ENCODE data around the gene ACIN1. TPM values are rescaled to one million over a fixed set of nuclear protein-coding genes. Genes with fewer than 3 reads are reported as not detected.

ACIN1 gene
- total and polyA plus RNA-seq, 9 of the 15 experiments (the other 6 are each of a cell fraction or from before 2014, with no cell fraction given) = 5.0 to 196 (median 129) TPM

- TF ChIP-seq CEBPZ (IDR thresholded peaks at IDR 0.05; ENCODE audit: borderline replicate concordance, low read depth, low read length) (no peak), ASH1L (IDR thresholded peaks at IDR 0.05; ENCODE audit: borderline replicate concordance, low read depth, partially characterized antibody) (no peak)
These were observed 61.6 kb downstream of the ACIN1 start (continued) for GRCh38 chr14:23033251-23033727.

- peaks cover 9 to 14% of the 10 kb centered on the region in 2 experiments; a peak in 4 of 5 replicates for H3K4me1 ChIP-seq (replicated peaks in 1 of 2; ENCODE audit: control insufficient read depth in 2 of 2, insufficient read depth in 2 of 2, low read length in 2 of 2)
- no peak overlapping the region for H3K9ac ChIP-seq (ENCODE audit: insufficient read depth in 1 of 2, low read depth in 2 of 2, low read length in 2 of 2)
- H3K27me3 ChIP-seq (ENCODE audit: control insufficient read depth in 2 of 2, insufficient read depth in 2 of 2, low read length in 2 of 2) = no peaks in the 10 kb centered on the region
- 97% methylated on average over 4 of the region's 4 CpGs for WGBS (ENCODE audit: insufficient coverage, low coverage, missing lambda C conversion rate)
- H2AFZ ChIP-seq (ENCODE audit: low read depth, low read length) = no peak overlapping the region
- no peaks in the 10 kb centered on the region for H3K9me3 ChIP-seq (replicated peaks; ENCODE audit: control insufficient read depth, insufficient read depth, low read depth, low read length)
- no peak overlapping the region for H3K4me3 ChIP-seq
- H3K9me1 ChIP-seq (ENCODE audit: control insufficient read depth, insufficient read depth, low read length) = no peaks in the 10 kb centered on the region
- peaks cover 51% of the 10 kb centered on the region for H3K79me2 ChIP-seq (ENCODE audit: control insufficient read depth, insufficient read depth, low read length)
- peaks cover 63% of the 10 kb centered on the region for H3K36me3 ChIP-seq (ENCODE audit: control insufficient read depth, insufficient read depth, low read length)
- intact Hi-C loops (cut with micrococcal nuclease) (no loop called here), in situ Hi-C loops (cut with MboI) (no loop called here)
- no peak for TF ChIP-seq TBP (optimal IDR thresholded peaks at IDR 0.05; ENCODE audit: low read depth, low read length)
- TF ChIP-seq ZNF165 (CRISPR knock-in tag; IDR thresholded peaks at IDR 0.05; ENCODE audit: borderline replicate concordance) = no peak
- TF ChIP-seq FOXA3 (CRISPR knock-in tag; conservative IDR thresholded peaks at IDR 0.05 in 1 of 2, IDR thresholded peaks at IDR 0.05 in 1 of 2) = no peak
- TF ChIP-seq TCF7 (IDR thresholded peaks at IDR 0.05; ENCODE audit: borderline replicate concordance) = no peak
- no peak for TF ChIP-seq FOXJ2 (tag; IDR thresholded peaks at IDR 0.05)
- H3K4me2 ChIP-seq (ENCODE audit: insufficient read depth, low read length) = no peak overlapping the region
- no peak for DNase-seq (ENCODE audit: extremely low read depth in 1 of 4, low spot score in 3 of 4)
- H3K27ac ChIP-seq (ENCODE audit: extremely low read depth, low read depth, low read length) = no peak overlapping the region
- no peak for FAIRE-seq
- TSS peak; percentile 19 for BruUV-seq (replicated peaks)
- H4K20me1 ChIP-seq (replicated peaks; ENCODE audit: control insufficient read depth, insufficient read depth, low read length) = no peaks in the 10 kb centered on the region
- CTCF ChIA-PET (ENCODE audit: low intra/inter-chr PET ratio) = no interaction called here
- no peak for ATAC-seq
- POLR2A ChIA-PET = interaction anchor here (1.1 to 1.8 kb wide), 4 partner anchors 9 to 24 kb away, joined by 3 to 5 read pairs (median 4); no protein-coding TSS in a partner anchor
These were observed 64.0 kb downstream of the ACIN1 start for GRCh38 chr14:23030936-23031335.

Measured in K562 (cell line).